ENCODE data around the gene CHST13. TPM values are rescaled to one million over a fixed set of nuclear protein-coding genes. Genes with fewer than 3 reads are reported as not detected.

The CHST13 gene
- polyA plus RNA-seq, 4 donors: 0.34 to 5.6 (median 2.8) TPM

GRCh38 chr3:126539558-126540250 is 15.7 kb downstream of the CHST13 start:
- DNase-seq (ENCODE audit: low read depth in 4 of 4, low spot score in 3 of 4): no peak

GRCh38 chr3:126540342-126540849 is 16.4 kb downstream of the CHST13 start:
- no peak for DNase-seq (ENCODE audit: low read depth in 4 of 4, low spot score in 3 of 4)

GRCh38 chr3:126540951-126541627 is 17.1 kb downstream of the CHST13 start:
- no peak for DNase-seq (ENCODE audit: low read depth in 4 of 4, low spot score in 3 of 4)

- DNase-seq (ENCODE audit: low read depth in 4 of 4, low spot score in 3 of 4): no peak
Measured at GRCh38 chr3:126541628-126542339, 17.8 kb downstream of the CHST13 start.

GRCh38 chr3:126542340-126543241 is 18.6 kb downstream of the CHST13 start:
- DNase-seq (ENCODE audit: low read depth in 4 of 4, low spot score in 3 of 4): no peak

GRCh38 chr3:126543457-126544061 is 19.6 kb downstream of the CHST13 start:
- no peak for DNase-seq (ENCODE audit: low read depth in 4 of 4, low spot score in 3 of 4)

GRCh38 chr3:126544596-126545281 is 20.8 kb downstream of the CHST13 start:
- no peak for DNase-seq (ENCODE audit: low read depth in 4 of 4, low spot score in 3 of 4)

- DNase-seq (ENCODE audit: low read depth in 4 of 4, low spot score in 3 of 4): no peak
Measured at GRCh38 chr3:126545544-126545943, 21.6 kb downstream of the CHST13 start.

GRCh38 chr3:126546013-126546412 is 22.1 kb downstream of the CHST13 start:
- DNase-seq (ENCODE audit: low read depth in 4 of 4, low spot score in 3 of 4): no peak

GRCh38 chr3:126546549-126547239 is 22.7 kb downstream of the CHST13 start:
- DNase-seq (ENCODE audit: low read depth in 4 of 4, low spot score in 3 of 4): no peak

GRCh38 chr3:126547721-126548120 is 23.8 kb downstream of the CHST13 start:
- no peak for DNase-seq (ENCODE audit: low read depth in 4 of 4, low spot score in 3 of 4)

GRCh38 chr3:126548556-126549466 is 24.9 kb downstream of the CHST13 start:
- DNase-seq (ENCODE audit: low read depth in 4 of 4, low spot score in 3 of 4): no peak

GRCh38 chr3:126549861-126550487 is 26.0 kb downstream of the CHST13 start:
- DNase-seq (ENCODE audit: low read depth in 4 of 4, low spot score in 3 of 4): no peak

GRCh38 chr3:126550488-126551051 is 26.6 kb downstream of the CHST13 start:
- no peak for DNase-seq (ENCODE audit: low read depth in 4 of 4, low spot score in 3 of 4)

GRCh38 chr3:126551121-126551838 is 27.3 kb downstream of the CHST13 start:
- DNase-seq (ENCODE audit: low read depth in 4 of 4, low spot score in 3 of 4): no peak
